MCF 10A (cell line): ENCODE measurements around the gene ASPHD2. TPM values are rescaled to one million over a fixed set of nuclear protein-coding genes. Genes with fewer than 3 reads are reported as not detected.

Experiments
- BruUV-seq: library from RNA; stranded (reverse); fragments of 400-500 nt; replicated peaks from 2 replicates; lab custom pipeline; 2021; lab: Mats Ljungman, UMichigan
- CTCF ChIA-PET: fragments of 300-600 bp; sonication (Branson Sonifier 250); formaldehyde crosslinking; extraction: SDS; loops from one replicate; lab custom pipeline; 2021; ENCODE audit warnings: antibody characterized with exemption, inconsistent platforms; lab: Yijun Ruan, JAX
- POLR2A ChIA-PET: fragments of 300-600, 350-650 bp; sonication (Branson Sonifier 250); formaldehyde crosslinking; extraction: SDS; loops from one replicate; lab custom pipeline; 2020; ENCODE audit warnings: antibody characterized with exemption, inconsistent platforms; lab: Yijun Ruan, JAX
- DNase-seq: peaks from one replicate; pipeline ENCODE4 v3.0.0-alpha.2; 2018; ENCODE audit not compliant: unreplicated experiment
- H3K27ac Mint-ChIP-seq: one replicate; pipeline ENCODE4 v1.8.0; 2022; ENCODE audit warnings: mild to moderate bottlenecking, low read depth, mixed read lengths; ENCODE audit not compliant: unreplicated experiment
- H3K27me3 Mint-ChIP-seq: one replicate; pipeline ENCODE4 v1.8.0; 2022; ENCODE audit warnings: mixed read lengths; ENCODE audit not compliant: insufficient read depth, unreplicated experiment
- H3K36me3 Mint-ChIP-seq: one replicate; pipeline ENCODE4 v1.8.0; 2022; ENCODE audit warnings: mild to moderate bottlenecking, moderate library complexity, mixed read lengths; ENCODE audit not compliant: insufficient read depth, unreplicated experiment
- H3K4me1 Mint-ChIP-seq: one replicate; pipeline ENCODE4 v1.8.0; 2022; ENCODE audit warnings: mixed read lengths; ENCODE audit not compliant: insufficient read depth, unreplicated experiment
- H3K4me3 Mint-ChIP-seq: one replicate; pipeline ENCODE4 v1.8.0; 2022; ENCODE audit warnings: mild to moderate bottlenecking, moderate library complexity, mixed read lengths; ENCODE audit not compliant: unreplicated experiment
- H3K9me3 Mint-ChIP-seq: one replicate; pipeline ENCODE4 v1.8.0; 2022; ENCODE audit warnings: mixed read lengths; ENCODE audit not compliant: unreplicated experiment
- CTCF ChIP-seq: fragments of 200-600 bp; IDR thresholded peaks from one replicate; pipeline ENCODE4 v1.8.0; 2022; ENCODE audit warnings: antibody characterized with exemption, mild to moderate bottlenecking; ENCODE audit not compliant: unreplicated experiment
- intact Hi-C: fragments of 100-400 bp; cut with micrococcal nuclease; formaldehyde crosslinking; loops from 2 replicates; pipeline ENCODE4 v1.14.1; 2022
- total RNA-seq: library from RNA; stranded (reverse); gene quantifications from 2 replicates; pipeline ENCODE4 v1.2.3, GENCODE V29; 2022

The ASPHD2 gene
- total RNA-seq, 1 experiment from 2014 or later, result 4.8 TPM

GRCh38 chr22:26383968-26384556 is 45.0 kb upstream of the ASPHD2 start:
- CTCF ChIA-PET, result interaction anchor here (0.6 to 16.7 kb wide), 7 partner anchors 10 to 78 kb away, joined by 3 to 192 read pairs (median 4); no protein-coding TSS in a partner anchor
- Mint-ChIP-seq H3K27ac (no peak overlapping the region), H3K9me3 (no peaks in the 10 kb centered on the region), H3K27me3 (peaks cover 84% of the 10 kb centered on the region), H3K4me1 (no peaks in the 10 kb centered on the region), H3K4me3 (no peak overlapping the region), H3K36me3 (no peaks in the 10 kb centered on the region)
- BruUV-seq, result no TSS peak
- intact Hi-C loops, result no loop called here
- DNase-seq, result no peak
- no peak for TF ChIP-seq CTCF
- POLR2A ChIA-PET, result interaction anchor here (0.6 kb wide), 1 partner anchor 12 kb away, joined by 3 read pairs; no protein-coding TSS in a partner anchor

GRCh38 chr22:26385164-26385563 is 43.9 kb upstream of the ASPHD2 start:
- no TSS peak for BruUV-seq
- Mint-ChIP-seq H3K27me3 (peaks cover 80% of the 10 kb centered on the region), H3K4me3 (no peak overlapping the region), H3K9me3 (no peaks in the 10 kb centered on the region), H3K4me1 (no peaks in the 10 kb centered on the region), H3K36me3 (no peaks in the 10 kb centered on the region), H3K27ac (no peak overlapping the region)
- no peak for TF ChIP-seq CTCF
- POLR2A ChIA-PET, result no interaction called here
- CTCF ChIA-PET, result interaction anchor here (0.7 to 16.7 kb wide), 4 partner anchors 15 to 76 kb away, joined by 3 to 192 read pairs (median 3); no protein-coding TSS in a partner anchor
- intact Hi-C loops, result no loop called here
- no peak for DNase-seq

- no TSS peak for BruUV-seq
- ChIA-PET POLR2A (interaction anchor here (0.6 to 0.7 kb wide), 2 partner anchors 62 to 289 kb away, joined by 3 read pairs; no protein-coding TSS in a partner anchor), CTCF (interaction anchor here (0.7 to 1.4 kb wide), 7 partner anchors 23 to 275 kb away, joined by 3 to 5 read pairs (median 3); no protein-coding TSS in a partner anchor)
- intact Hi-C loops, result no loop called here
- H3K9me3 Mint-ChIP-seq, result no peaks in the 10 kb centered on the region
- peaks cover 51% of the 10 kb centered on the region for H3K27me3 Mint-ChIP-seq
- H3K4me1 Mint-ChIP-seq, result no peaks in the 10 kb centered on the region
- no peak for TF ChIP-seq CTCF
- DNase-seq, result no peak
- H3K27ac Mint-ChIP-seq, result no peak overlapping the region
- H3K36me3 Mint-ChIP-seq, result no peaks in the 10 kb centered on the region
- no peak overlapping the region for H3K4me3 Mint-ChIP-seq
Measured at GRCh38 chr22:26389125-26389524, 39.9 kb upstream of the ASPHD2 start.

GRCh38 chr22:26391091-26391490 is 38.0 kb upstream of the ASPHD2 start:
- intact Hi-C loops, result no loop called here
- BruUV-seq, result no TSS peak
- Mint-ChIP-seq H3K36me3 (no peaks in the 10 kb centered on the region), H3K4me1 (no peaks in the 10 kb centered on the region), H3K27ac (no peak overlapping the region), H3K9me3 (no peaks in the 10 kb centered on the region), H3K4me3 (no peak overlapping the region), H3K27me3 (peaks cover 44% of the 10 kb centered on the region)
- CTCF ChIA-PET, result interaction anchor here (1.0 to 2.5 kb wide), 3 partner anchors 24 to 70 kb away, joined by 3 to 15 read pairs (median 4); no protein-coding TSS in a partner anchor
- DNase-seq, result no peak
- POLR2A ChIA-PET, result no interaction called here
- no peak for TF ChIP-seq CTCF
